Spleen (tissue), 11 donors: ENCODE results near the gene PITPNC1. TPM values are rescaled to one million over a fixed set of nuclear protein-coding genes. Genes with fewer than 3 reads are reported as not detected.

ENCODE experiments used
- DNase-seq: peaks from one replicate; pipeline ENCODE4 v3.0.0-alpha.2; 2020
- H3K27ac ChIP-seq, 8 donors: fragments of 200-600 bp; sonication (generic) in 7 of 8; 1 replicate in 4 of 8; 2 replicates in 4 of 8; pipeline versions ENCODE4 v1.5.0 to v1.8.0; 2016 to 2021; ENCODE audit warnings: inconsistent platforms in 4 of 8, mild to moderate bottlenecking in 4 of 8, moderate library complexity in 1 of 8
- H3K27me3 ChIP-seq, 7 donors: fragments of 200-600 bp; sonication (generic) in 6 of 7; replicated peaks in 1 of 7; 1 replicate in 4 of 7; 2 replicates in 3 of 7; pipeline versions ENCODE4 v1.5.0 to v1.8.0; 2016 to 2021; ENCODE audit warnings: inconsistent platforms in 3 of 7, mild to moderate bottlenecking in 1 of 7
- H3K36me3 ChIP-seq, 6 donors: fragments of 200-600 bp; sonication (generic) in 5 of 6; 1 replicate in 4 of 6; 2 replicates in 2 of 6; pipeline versions ENCODE4 v1.5.0 to v1.8.0; 2016 to 2021; ENCODE audit warnings: inconsistent platforms in 2 of 6
- H3K4me1 ChIP-seq, 6 donors: fragments of 200-600 bp; sonication (generic) in 5 of 6; 1 replicate in 3 of 6; 2 replicates in 3 of 6; pipeline versions ENCODE4 v1.5.0 to v1.8.0; 2016 to 2021; ENCODE audit warnings: inconsistent platforms in 3 of 6
- H3K4me3 ChIP-seq, 8 donors: fragments of 200-600 bp; sonication (generic) in 7 of 8; 1 replicate in 4 of 8; 2 replicates in 4 of 8; pipeline versions ENCODE4 v1.5.0 to v1.8.0; 2016 to 2021; ENCODE audit warnings: inconsistent platforms in 4 of 8, mild to moderate bottlenecking in 4 of 8, moderate library complexity in 2 of 8
- H3K9me3 ChIP-seq, 8 donors: fragments of 200-600 bp; sonication (generic) in 7 of 8; 1 replicate in 4 of 8; 2 replicates in 4 of 8; pipeline versions ENCODE4 v1.5.0 to v1.8.0; 2016 to 2021; ENCODE audit warnings: inconsistent platforms in 4 of 8
- POLR2A ChIP-seq, 3 donors: fragments of 450-650 bp; IDR thresholded peaks; one replicate each; pipeline ENCODE4 v1.5.1; 2017; ENCODE audit warnings: antibody characterized with exemption in 3 of 3, mild to moderate bottlenecking in 1 of 3
- POLR2AphosphoS5 ChIP-seq, 3 donors: sonication (generic); formaldehyde crosslinking; IDR thresholded peaks; one replicate each; pipeline ENCODE4 v1.5.1; 2017; ENCODE audit warnings: antibody characterized with exemption in 3 of 3
- WGBS, 5 donors: extraction: QIAGEN DNeasy Blood & Tissue Kit in 3 of 5; methylation state at CpG; one replicate each; pipeline versions ENCODE4 v1.1.5 to v1.1.7; 2013 to 2018; 5-methylcytosine and 5-hydroxymethylcytosine counted together
- intact Hi-C: fragments of 100-400 bp; cut with DNase I; formaldehyde crosslinking; loops from one replicate; pipeline ENCODE4 v1.15.0; 2023; ENCODE audit warnings: low total_unique reads
- polyA plus RNA-seq, 3 donors: library from polyadenylated mRNA; stranded (reverse); fragments of 200-250 nt; gene quantifications; one replicate each; pipeline ENCODE4 v1.2.1, GENCODE V29; 2013
- total RNA-seq, 7 donors: library from RNA; depleted of rRNA in 3 of 7; stranded (reverse); fragments of >200 nt in 3 of 7; fragmentation: NEBNext Ultra II Directional in 4 of 7; extraction: Animal tissue kit (Norgen Biotek cat#: 25700) in 4 of 7; gene quantifications; one replicate each; pipeline versions ENCODE4 v1.1.0 to v1.2.1, GENCODE V29; 2016 to 2021
- TF ChIP-seq, protein P1 (sequence below), 11 experiments: fragments of 200-600 bp in 7 of 11; fragments of 450-650 bp in 4 of 11; sonication (generic) in 4 of 11; IDR thresholded peaks in 8 of 11; conservative IDR thresholded peaks in 3 of 11; 1 replicate in 7 of 11; 2 replicates in 4 of 11; pipeline versions ENCODE4 v1.4.0 to v1.8.0; 2016 to 2021; ENCODE audit warnings: antibody characterized with exemption in 11 of 11, inconsistent platforms in 4 of 11, mild to moderate bottlenecking in 1 of 11
- donor health status: healthy with polysubstance abuse.
- donor health status: DM: no; HTN: no; CAD: no; lungs with moderate emphysema.
- donor health status: DM: no; HTN: no; CAD: no.
- donor health status: Bipolar disorder and iron deficiency.
- donor health status: healthy.
- donor health status: DM: no; HTN: no; CAD: no.
- donor health status: DM: yes; HTN: yes; CAD: no.

Gene PITPNC1
- total and polyA plus RNA-seq, 10 donors, result 5.8 to 33.8 (median 18.8) TPM

DNA sequence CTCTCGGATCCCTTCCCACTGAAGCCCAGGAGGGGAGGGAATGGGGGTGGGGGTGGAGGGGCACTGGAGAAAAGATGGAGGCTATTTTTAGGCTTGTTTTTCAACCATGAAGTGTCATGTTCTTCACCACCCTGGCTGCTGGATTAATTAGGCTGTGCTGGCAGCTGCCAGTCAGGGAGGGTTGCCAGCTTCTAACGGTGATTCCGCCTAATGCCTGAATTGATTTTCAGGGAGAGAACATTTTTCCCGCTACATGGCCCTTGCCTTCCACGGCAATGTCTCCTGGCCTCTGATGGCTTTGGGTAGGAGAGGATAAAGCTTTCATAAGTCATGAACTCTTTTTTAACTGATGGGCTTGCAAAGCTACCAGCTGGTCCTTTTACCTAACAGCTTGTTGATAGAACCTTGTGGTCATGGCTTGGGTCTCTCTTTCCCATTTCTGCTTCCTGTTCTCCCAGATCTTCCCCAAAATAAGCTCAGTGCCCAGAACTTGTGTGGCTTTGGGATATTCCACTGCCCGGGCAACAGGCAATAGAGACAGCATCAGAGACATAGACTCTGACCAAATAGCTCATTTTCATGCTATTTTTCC is 167.4 kb downstream of the PITPNC1 start:
- Histone ChIP-seq H3K36me3 (no peaks in the 10 kb centered on the region), H3K27me3 (no peaks in the 10 kb centered on the region), H3K27ac (no peak overlapping the region), H3K9me3 (no peaks in the 10 kb centered on the region), H3K4me1 (peaks cover 6 to 25% (median 15%) of the 10 kb centered on the region in 6 donors), H3K4me3 (no peak overlapping the region)
- intact Hi-C loops, result no loop called here
- no peak for DNase-seq
- no peak for TF ChIP-seq POLR2AphosphoS5 (IDR thresholded peaks at IDR 0.05)
- TF ChIP-seq, protein P1, sequence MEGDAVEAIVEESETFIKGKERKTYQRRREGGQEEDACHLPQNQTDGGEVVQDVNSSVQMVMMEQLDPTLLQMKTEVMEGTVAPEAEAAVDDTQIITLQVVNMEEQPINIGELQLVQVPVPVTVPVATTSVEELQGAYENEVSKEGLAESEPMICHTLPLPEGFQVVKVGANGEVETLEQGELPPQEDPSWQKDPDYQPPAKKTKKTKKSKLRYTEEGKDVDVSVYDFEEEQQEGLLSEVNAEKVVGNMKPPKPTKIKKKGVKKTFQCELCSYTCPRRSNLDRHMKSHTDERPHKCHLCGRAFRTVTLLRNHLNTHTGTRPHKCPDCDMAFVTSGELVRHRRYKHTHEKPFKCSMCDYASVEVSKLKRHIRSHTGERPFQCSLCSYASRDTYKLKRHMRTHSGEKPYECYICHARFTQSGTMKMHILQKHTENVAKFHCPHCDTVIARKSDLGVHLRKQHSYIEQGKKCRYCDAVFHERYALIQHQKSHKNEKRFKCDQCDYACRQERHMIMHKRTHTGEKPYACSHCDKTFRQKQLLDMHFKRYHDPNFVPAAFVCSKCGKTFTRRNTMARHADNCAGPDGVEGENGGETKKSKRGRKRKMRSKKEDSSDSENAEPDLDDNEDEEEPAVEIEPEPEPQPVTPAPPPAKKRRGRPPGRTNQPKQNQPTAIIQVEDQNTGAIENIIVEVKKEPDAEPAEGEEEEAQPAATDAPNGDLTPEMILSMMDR (IDR thresholded peaks at IDR 0.05 in 8 of 11, conservative IDR thresholded peaks at IDR 0.05 in 3 of 11), result no peak
- 86 to 96% (median 95%) methylated on average over 6 of the region's 6 CpGs for WGBS, 5 donors

DNA sequence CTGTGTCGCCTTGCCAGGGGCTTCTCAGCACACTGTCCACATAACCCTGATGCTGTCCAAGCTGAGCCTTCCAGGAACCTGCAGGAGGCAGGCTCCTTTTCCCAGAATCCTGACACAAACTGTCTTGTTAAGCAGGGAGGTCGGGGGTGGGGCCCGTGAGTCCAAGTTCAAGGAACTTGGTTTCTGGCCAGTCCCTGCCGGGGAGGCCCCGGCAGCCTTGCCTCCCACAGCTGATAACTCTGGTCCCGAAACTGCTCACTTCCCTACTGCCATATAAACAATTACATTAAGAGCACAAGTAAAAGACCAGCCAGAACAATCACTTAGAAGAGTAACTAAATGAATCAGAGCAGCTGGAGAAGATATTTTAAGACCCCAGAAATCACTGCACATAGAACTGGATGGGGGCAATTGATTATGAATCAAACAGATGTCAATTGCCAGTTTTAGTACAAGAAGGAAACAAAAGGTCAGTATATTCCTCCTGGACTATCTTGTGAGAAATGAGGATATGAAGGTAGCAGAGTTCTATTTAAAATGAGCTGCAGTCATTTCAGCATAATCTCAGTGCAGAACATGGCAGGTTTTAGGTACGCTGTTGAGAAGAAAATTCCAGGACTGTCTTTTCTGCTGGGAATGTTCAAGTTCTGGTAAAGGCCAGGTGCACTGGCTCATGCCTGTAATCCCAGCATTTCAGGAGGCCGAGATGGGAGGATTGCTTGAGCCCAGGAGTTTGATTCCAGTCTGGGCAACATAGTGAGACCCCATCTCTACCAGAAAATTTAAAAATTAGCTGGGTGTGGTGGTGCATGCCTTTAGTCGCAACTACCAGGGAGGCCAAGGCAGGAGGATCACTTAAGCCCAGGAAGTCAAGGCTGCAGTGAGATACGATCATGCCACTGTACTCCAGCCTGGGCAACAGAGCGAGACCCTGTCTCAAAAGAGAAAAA is 169.8 kb downstream of the PITPNC1 start:
- intact Hi-C loops, result no loop called here
- no peaks in the 10 kb centered on the region for H3K27me3 ChIP-seq
- WGBS, 5 donors, result 63 to 72% (median 69%) methylated on average over 11 of the region's 11 CpGs
- no peak overlapping the region for H3K4me3 ChIP-seq
- no peaks in the 10 kb centered on the region for H3K36me3 ChIP-seq
- H3K9me3 ChIP-seq, result no peaks in the 10 kb centered on the region
- TF ChIP-seq, protein P1 (IDR thresholded peaks at IDR 0.05 in 8 of 11, conservative IDR thresholded peaks at IDR 0.05 in 3 of 11), result no peak
- TF ChIP-seq POLR2AphosphoS5 (IDR thresholded peaks at IDR 0.05), result peak; percentile 33 to 55 (median 33)
- DNase-seq, result peak; percentile 78
- peak overlapping the region in 2 of 8 donors; percentile 35 to 40 for H3K27ac ChIP-seq
- peaks cover 11 to 34% (median 20%) of the 10 kb centered on the region in 6 donors for H3K4me1 ChIP-seq

DNA sequence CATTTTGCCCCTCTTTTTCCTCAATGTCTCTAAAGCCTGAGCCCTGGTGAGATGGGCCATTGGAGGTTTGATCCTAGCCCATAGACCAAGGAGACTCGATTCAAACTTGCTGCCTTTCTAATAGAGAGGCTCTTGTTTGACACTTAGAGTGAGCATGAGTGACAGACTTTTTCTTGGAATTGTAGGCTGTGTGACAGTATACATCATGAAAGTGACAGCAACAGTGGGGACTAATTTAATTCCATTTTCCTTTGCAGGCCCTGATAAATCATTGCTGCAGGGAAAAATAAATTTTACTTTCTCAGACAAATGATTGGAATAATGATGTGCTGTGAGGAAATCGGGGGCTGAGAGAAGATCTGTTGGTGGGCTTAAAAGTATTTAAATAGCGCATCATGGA is 171.6 kb downstream of the PITPNC1 start:
- H3K27me3 ChIP-seq, result no peaks in the 10 kb centered on the region
- DNase-seq, result no peak

More for the DNA sequence above, 171.6 kb downstream of the PITPNC1 start:
- TF ChIP-seq POLR2A (IDR thresholded peaks at IDR 0.05) (no peak), POLR2AphosphoS5 (IDR thresholded peaks at IDR 0.05) (no peak)
- TF ChIP-seq, protein P1 (IDR thresholded peaks at IDR 0.05 in 8 of 11, conservative IDR thresholded peaks at IDR 0.05 in 3 of 11), result no peak
- Histone ChIP-seq H3K4me1 (peaks cover 11 to 34% (median 20%) of the 10 kb centered on the region in 6 donors), H3K36me3 (no peaks in the 10 kb centered on the region), H3K27ac (no peak overlapping the region), H3K4me3 (no peak overlapping the region), H3K9me3 (no peaks in the 10 kb centered on the region)
- 94 to 98% (median 95%) methylated on average over 3 of the region's 3 CpGs for WGBS, 5 donors
- intact Hi-C loops, result no loop called here
